Activated T-helper 17 cell treated with anti-CD3 and anti-CD28 coated beads, Interleukin-2, amount 50 U/mL, for 72 hours (primary cell): Measurements from ENCODE around the gene SH3BP2. TPM values are rescaled to one million over a fixed set of nuclear protein-coding genes. Genes with fewer than 3 reads are reported as not detected.

ENCODE experiments used
- ATAC-seq: fragments of 150-1000 bp; cut with Tn5 transposase; replicated peaks from 2 replicates; pipeline ENCODE4 v1.10.0; 2021; ENCODE audit warnings: mild to moderate bottlenecking, moderate library complexity
- H3K27ac Mint-ChIP-seq: one replicate; pipeline ENCODE4 v1.8.0; 2022; ENCODE audit warnings: mixed read lengths
- H3K27me3 Mint-ChIP-seq: one replicate; pipeline ENCODE4 v1.8.0; 2022; ENCODE audit warnings: mixed read lengths
- H3K36me3 Mint-ChIP-seq: one replicate; pipeline ENCODE4 v1.8.0; 2022; ENCODE audit warnings: low read depth, mild to moderate bottlenecking, mixed read lengths
- H3K4me1 Mint-ChIP-seq: one replicate; pipeline ENCODE4 v1.8.0; 2022; ENCODE audit warnings: mixed read lengths
- H3K4me3 Mint-ChIP-seq: one replicate; pipeline ENCODE4 v1.8.0; 2022; ENCODE audit warnings: mild to moderate bottlenecking, mixed read lengths
- H3K9me3 Mint-ChIP-seq: one replicate; pipeline ENCODE4 v1.8.0; 2022; ENCODE audit warnings: mixed read lengths
- total RNA-seq, 2 donors: library from RNA; stranded (reverse); gene quantifications; one replicate each; pipeline ENCODE4 v1.2.3, GENCODE V29; 2022

SH3BP2 gene
- total RNA-seq, 2 donors from 2014 or later, result 83.5 to 122 TPM

- Mint-ChIP-seq H3K4me1 (peaks cover 24% of the 10 kb centered on the region), H3K36me3 (peaks cover 21% of the 10 kb centered on the region), H3K9me3 (no peaks in the 10 kb centered on the region), H3K27me3 (no peaks in the 10 kb centered on the region), H3K4me3 (no peak overlapping the region), H3K27ac (no peak overlapping the region)
- ATAC-seq, result no peak
Observed at GRCh38 chr4:2802618-2803531, 10.0 kb downstream of the SH3BP2 start.

DNA sequence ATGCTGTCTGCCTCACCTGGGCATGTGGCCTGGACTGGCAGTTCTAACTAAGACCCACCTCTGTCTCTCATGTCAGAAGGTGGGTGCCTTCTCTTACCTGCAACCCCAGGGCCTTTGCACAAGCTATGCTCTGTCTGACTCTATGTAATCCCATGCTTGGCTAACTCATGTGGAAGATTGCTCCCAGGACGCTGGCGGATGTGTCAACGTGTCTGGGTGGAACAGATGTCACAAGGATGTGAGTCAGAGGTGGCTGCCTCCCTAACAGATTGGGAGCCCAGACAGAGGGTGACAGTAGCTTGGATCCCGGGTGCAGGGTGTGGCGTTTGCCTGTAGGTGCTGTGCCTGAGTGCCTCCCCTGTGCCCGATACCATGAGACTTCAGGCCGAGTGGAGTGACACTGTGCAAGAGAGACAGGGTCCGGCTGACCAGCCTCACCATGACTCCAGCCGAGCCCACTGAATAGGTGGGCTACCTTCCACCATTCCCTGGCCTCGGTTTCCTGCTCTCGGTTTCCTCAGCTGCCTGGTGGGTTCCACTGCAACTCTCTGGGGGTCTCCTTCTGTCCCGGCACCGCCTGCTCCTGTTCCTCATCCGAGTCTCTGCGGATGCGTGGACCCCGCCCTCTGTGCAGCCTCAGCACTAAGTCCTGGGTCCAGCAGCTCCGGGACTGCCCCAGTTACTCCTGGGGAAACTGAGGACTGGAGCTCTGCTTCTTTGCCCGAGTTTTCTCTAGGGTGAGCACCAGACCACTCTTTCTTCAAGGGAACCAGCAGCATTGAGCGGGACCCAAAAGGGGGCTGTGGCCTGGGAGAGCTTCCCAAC, 11.0 kb downstream of the SH3BP2 start:
- no peaks in the 10 kb centered on the region for H3K9me3 Mint-ChIP-seq
- ATAC-seq, result no peak
- no peak overlapping the region for H3K27ac Mint-ChIP-seq
- peaks cover 15% of the 10 kb centered on the region for H3K4me1 Mint-ChIP-seq
- no peak overlapping the region for H3K4me3 Mint-ChIP-seq
- H3K27me3 Mint-ChIP-seq, result no peaks in the 10 kb centered on the region
- peaks cover 12% of the 10 kb centered on the region for H3K36me3 Mint-ChIP-seq

DNA sequence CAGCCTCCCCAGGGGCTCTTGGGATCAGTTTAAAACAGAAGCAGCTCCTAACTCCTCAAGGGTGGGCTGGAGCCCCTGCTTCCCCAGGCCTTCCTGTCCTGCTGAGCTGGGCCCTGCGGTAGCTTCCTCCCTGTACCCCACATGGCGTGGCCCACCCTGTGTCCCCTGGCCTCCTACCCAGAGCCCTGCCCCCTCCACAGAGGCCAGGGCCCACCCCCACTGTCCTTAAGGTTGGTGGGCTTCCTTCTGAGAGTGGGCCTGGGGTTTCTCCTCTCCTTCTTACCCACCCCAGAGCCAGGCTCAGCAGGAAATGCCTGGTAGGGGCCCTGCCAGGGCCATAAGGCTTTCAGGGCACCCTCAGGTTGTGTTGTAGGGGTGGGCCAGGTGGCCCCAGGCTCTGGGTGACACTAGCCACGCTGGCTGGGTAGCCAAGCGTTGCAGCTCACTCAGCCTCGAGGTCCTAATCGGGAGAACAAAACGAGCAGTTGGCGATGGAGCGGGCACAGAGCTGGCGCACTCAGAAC, 11.6 kb downstream of the SH3BP2 start:
- H3K9me3 Mint-ChIP-seq, result no peaks in the 10 kb centered on the region
- peaks cover 11% of the 10 kb centered on the region for H3K4me1 Mint-ChIP-seq
- H3K27me3 Mint-ChIP-seq, result no peaks in the 10 kb centered on the region
- no peak overlapping the region for H3K4me3 Mint-ChIP-seq
- H3K27ac Mint-ChIP-seq, result no peak overlapping the region
- ATAC-seq, result no peak
- peaks cover 6% of the 10 kb centered on the region for H3K36me3 Mint-ChIP-seq

DNA sequence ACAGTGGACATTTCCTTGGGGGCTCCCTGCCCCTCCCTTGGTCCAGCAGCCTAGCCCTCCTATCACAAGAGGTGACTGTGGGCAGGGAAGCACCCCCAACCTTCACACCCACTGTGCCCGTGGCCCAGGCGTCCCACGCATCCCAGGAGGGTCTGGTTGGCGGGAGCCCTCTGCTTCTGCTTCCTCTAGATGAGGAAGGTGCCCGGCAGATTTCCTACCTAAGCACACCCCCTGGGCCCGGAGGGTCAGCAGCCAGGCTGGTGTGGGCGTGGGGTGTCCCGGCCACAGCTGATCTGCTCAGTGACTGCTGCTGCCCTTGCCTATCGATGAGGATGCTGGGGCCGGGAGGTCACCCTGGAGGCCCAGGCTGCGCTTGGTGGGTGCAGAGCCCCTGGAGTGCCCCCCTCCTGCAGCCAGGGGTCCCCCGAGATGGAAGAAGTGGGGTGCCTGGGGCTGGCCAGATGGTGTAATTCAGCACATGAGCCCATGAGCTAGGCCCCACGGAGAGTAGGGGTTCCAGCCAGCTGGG, 12.2 kb downstream of the SH3BP2 start:
- no peak for ATAC-seq

DNA sequence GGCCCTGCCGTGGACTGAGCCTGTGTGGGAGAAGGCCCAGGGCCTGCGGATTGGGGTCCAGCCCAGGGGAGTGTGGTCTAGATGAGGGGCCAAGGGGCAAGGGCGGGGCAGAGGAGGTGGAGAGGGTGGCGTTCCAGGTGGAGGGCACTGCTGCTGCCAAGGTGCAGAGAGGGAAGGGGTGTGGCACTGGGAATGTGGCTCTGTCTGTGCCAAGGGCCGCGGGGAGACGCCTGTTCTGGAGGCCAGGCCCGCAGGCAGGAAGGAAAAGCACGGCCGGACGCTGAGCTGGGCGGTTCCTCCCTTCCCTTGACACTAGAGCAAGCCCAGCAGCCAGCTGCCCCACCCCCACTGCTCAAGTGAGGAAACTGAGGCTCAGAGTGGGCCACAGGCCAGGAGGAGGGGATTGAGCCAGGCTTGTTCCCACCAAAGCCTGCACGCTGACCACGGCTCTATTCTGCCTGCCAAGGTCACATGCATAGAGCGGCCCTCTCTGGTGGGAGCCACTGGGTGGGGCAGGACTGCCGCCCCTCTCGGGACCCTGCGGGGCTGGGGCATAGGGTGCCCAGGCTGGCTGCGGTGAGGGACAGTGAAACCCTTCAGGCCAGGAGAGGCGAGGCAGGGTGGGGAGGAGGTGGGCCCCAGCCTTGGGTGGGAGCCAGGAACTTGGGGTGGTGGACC, 13.0 kb downstream of the SH3BP2 start:
- H3K27ac Mint-ChIP-seq, result no peak overlapping the region
- ATAC-seq, result no peak
- no peak overlapping the region for H3K4me3 Mint-ChIP-seq
- H3K4me1 Mint-ChIP-seq, result peaks cover 18% of the 10 kb centered on the region
- H3K27me3 Mint-ChIP-seq, result no peaks in the 10 kb centered on the region
- no peaks in the 10 kb centered on the region for H3K9me3 Mint-ChIP-seq
- H3K36me3 Mint-ChIP-seq, result peaks cover 6% of the 10 kb centered on the region

More for the DNA sequence above, 12.2 kb downstream of the SH3BP2 start:
- no peak overlapping the region for H3K4me3 Mint-ChIP-seq
- H3K27ac Mint-ChIP-seq, result no peak overlapping the region
- no peaks in the 10 kb centered on the region for H3K9me3 Mint-ChIP-seq
- peaks cover 6% of the 10 kb centered on the region for H3K36me3 Mint-ChIP-seq
- H3K4me1 Mint-ChIP-seq, result peaks cover 11% of the 10 kb centered on the region
- no peaks in the 10 kb centered on the region for H3K27me3 Mint-ChIP-seq

GRCh38 chr4:2806390-2807355, 13.8 kb downstream of the SH3BP2 start:
- no peaks in the 10 kb centered on the region for H3K9me3 Mint-ChIP-seq
- no peak overlapping the region for H3K27ac Mint-ChIP-seq
- H3K36me3 Mint-ChIP-seq, result peaks cover 8% of the 10 kb centered on the region
- peaks cover 14% of the 10 kb centered on the region for H3K4me1 Mint-ChIP-seq
- ATAC-seq, result no peak
- H3K4me3 Mint-ChIP-seq, result no peak overlapping the region
- no peaks in the 10 kb centered on the region for H3K27me3 Mint-ChIP-seq

DNA sequence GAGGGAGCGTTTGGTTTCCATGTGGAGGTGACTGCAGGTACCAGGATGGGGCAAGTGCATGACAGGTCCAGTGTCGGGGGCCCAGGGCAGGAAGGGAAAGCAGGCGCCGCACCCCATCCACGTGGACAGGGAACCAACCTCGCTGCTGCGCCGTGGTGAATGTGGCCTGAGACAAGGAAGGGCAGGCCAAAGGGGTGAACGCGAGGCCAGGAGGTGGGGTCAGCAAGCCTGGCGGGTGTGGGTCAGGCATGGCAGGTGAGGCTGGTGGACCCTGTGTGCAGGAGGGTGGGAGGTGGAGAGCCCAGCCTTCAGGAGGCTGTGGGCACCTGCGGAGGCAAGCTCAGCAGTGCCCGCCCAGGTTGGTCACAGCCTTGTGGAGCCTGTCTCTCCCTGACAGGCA, 14.7 kb downstream of the SH3BP2 start:
- Mint-ChIP-seq H3K9me3 (no peaks in the 10 kb centered on the region), H3K27ac (no peak overlapping the region)

DNA sequence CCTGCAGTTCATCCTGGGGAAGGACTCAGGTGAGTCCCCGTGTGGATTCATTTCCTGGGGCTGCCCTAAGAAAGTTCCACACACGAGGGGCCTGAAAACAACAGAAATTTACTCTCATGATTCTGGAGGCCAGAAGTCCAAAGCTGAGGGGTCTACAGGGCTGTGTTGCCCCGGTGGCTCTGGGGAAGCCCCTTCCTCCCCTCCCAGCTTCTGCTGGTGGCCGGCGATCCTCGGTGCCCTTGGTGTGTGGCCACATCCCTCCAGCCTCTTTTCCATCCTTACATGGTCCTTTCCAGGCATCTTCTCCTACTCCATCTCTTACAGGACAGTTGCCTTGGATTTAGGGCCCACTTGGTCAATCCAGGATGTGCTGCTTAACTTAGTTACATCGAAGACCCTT, 15.1 kb downstream of the SH3BP2 start:
- no peak overlapping the region for H3K4me3 Mint-ChIP-seq
- peaks cover 19% of the 10 kb centered on the region for H3K36me3 Mint-ChIP-seq
- no peaks in the 10 kb centered on the region for H3K9me3 Mint-ChIP-seq
- H3K4me1 Mint-ChIP-seq, result peaks cover 22% of the 10 kb centered on the region
- ATAC-seq, result no peak
- H3K27me3 Mint-ChIP-seq, result no peaks in the 10 kb centered on the region
- no peak overlapping the region for H3K27ac Mint-ChIP-seq

More for the DNA sequence above, 14.7 kb downstream of the SH3BP2 start:
- Mint-ChIP-seq H3K4me1 (peaks cover 18% of the 10 kb centered on the region), H3K4me3 (no peak overlapping the region), H3K36me3 (peaks cover 15% of the 10 kb centered on the region), H3K27me3 (no peaks in the 10 kb centered on the region)
- no peak for ATAC-seq

DNA sequence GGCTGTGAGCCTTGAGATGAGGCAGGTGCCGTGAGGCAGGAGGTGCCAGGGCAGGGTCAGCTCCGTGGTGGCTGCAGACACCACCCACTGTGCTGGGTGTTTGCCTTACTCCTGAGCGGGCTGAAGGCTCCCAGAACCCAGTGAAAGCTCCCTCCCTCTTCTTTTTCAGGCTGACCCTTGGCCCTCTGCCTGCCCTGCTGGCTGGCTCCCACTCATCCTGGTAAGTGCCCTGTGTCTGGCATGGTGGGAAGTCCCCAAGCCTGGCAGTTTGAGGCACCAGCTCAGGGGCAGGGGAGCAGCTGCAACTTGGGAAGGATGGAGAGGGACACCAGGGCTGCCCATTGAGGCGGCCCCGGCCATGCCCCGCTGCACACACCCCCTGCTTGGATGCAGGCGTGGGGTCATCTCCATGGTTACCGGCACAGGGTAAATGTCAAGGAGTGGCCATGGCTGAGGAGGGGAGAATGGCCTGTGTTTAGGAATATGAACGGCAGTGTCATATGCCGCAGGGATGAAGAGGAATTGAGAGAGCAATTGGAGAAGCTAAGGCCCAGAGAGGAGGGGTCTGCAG, 16.8 kb downstream of the SH3BP2 start:
- Mint-ChIP-seq H3K4me1 (peaks cover 35% of the 10 kb centered on the region), H3K9me3 (no peaks in the 10 kb centered on the region), H3K27me3 (no peaks in the 10 kb centered on the region), H3K4me3 (no peak overlapping the region), H3K36me3 (peaks cover 32% of the 10 kb centered on the region), H3K27ac (no peak overlapping the region)
- no peak for ATAC-seq

DNA sequence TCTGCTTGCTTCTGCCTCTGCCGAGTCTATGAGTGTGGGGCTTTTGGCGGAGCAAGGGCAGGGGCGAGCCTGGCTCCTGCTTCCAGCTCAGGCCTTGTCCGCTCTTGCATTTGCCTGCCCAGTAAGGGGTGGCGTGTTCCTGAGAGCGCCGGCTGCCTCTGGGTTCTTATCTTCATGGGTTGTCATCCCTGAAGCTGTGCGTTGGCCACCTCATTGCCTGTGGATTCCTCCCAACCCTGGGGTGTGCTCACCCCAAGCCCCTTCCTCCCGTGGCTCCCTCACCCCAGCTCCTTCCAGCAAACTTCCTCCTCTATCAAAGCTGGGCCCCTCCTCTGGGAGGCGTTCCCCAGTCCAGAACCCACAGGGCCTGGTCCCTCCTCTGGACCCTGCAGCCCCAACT, 17.5 kb downstream of the SH3BP2 start:
- Mint-ChIP-seq H3K27ac (peak overlapping the region; percentile 43), H3K36me3 (peaks cover 35% of the 10 kb centered on the region), H3K4me1 (peaks cover 36% of the 10 kb centered on the region), H3K9me3 (no peaks in the 10 kb centered on the region), H3K27me3 (no peaks in the 10 kb centered on the region), H3K4me3 (no peak overlapping the region)
- ATAC-seq, result no peak

DNA sequence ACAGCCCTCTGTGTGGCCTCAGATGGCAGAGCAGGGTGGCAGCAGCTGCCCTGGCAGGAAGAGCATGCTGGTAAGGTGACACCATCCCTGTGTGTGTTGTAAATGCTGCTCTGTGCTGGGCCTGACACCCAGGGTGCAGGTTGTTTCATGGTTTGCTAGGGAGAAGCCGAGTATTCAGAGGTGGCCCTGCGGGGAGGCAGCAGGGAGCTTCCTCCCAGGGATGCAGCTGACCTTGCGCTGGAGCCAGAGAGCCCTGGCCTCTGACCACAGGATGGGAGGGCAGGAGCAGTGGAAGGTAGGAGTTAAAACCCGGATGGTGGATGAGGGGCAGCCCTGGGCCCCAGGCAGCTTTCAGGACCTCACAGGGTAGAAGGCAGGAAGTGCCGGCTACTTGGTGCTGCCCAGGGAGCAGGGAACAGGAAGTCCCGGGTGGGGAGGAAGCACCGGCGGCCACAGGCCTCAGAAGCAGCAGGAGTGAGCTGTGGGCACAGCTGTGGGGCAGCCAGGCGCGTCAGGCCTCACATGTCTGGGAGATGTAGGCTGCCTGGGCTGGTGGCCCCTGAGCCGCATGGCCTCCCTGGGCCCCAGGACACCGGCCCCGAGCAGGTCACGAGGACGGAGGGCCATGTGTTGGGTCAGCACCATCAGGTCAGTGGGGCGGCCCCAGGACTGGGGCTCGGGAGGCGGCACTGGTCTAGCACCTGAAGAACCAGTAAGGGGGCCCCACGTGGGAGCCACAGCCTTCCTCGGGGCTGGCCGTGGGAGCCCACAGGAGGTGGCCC, 19.1 kb downstream of the SH3BP2 start:
- Mint-ChIP-seq H3K4me1 (peaks cover 45% of the 10 kb centered on the region), H3K27ac (peak overlapping the region; percentile 93), H3K4me3 (peak overlapping the region; percentile 95), H3K36me3 (peaks cover 46% of the 10 kb centered on the region), H3K9me3 (no peaks in the 10 kb centered on the region), H3K27me3 (no peaks in the 10 kb centered on the region)
- peak; percentile 86 for ATAC-seq

- H3K9me3 Mint-ChIP-seq, result no peaks in the 10 kb centered on the region
- peak overlapping the region; percentile 93 for H3K27ac Mint-ChIP-seq
- peaks cover 49% of the 10 kb centered on the region for H3K36me3 Mint-ChIP-seq
- peak; percentile 30 for ATAC-seq
- H3K4me3 Mint-ChIP-seq, result peak overlapping the region; percentile 95
- no peaks in the 10 kb centered on the region for H3K27me3 Mint-ChIP-seq
- peaks cover 45% of the 10 kb centered on the region for H3K4me1 Mint-ChIP-seq
Observed at GRCh38 chr4:2812612-2813354, 19.9 kb downstream of the SH3BP2 start.
